ENCODE measurements around the gene CREB1. TPM values are rescaled to one million over a fixed set of nuclear protein-coding genes. Genes with fewer than 3 reads are reported as not detected.

The CREB1 gene
- 20.8 and 22.1 TPM in 2 replicates for total RNA-seq (2012; rRNA removed)

- H3K27me3 ChIP-seq (ENCODE audit: control insufficient read depth, insufficient read depth, low read length): no peaks in the 10 kb centered on the region
- H3K4me2 ChIP-seq (ENCODE audit: low read length): peak within 1 kb of the TSS; percentile 98
- no peaks in the 10 kb centered on the region for H3K9me3 ChIP-seq (replicated peaks; ENCODE audit: low read length)
- H3K36me3 ChIP-seq (ENCODE audit: insufficient read depth, low read length): no peaks in the 10 kb centered on the region
- H3K4me3 ChIP-seq (ENCODE audit: low read length): peak within 1 kb of the TSS; percentile 99
- peaks cover 11% of the 10 kb centered on the region for H3K4me1 ChIP-seq (ENCODE audit: control insufficient read depth, insufficient read depth, low read length)
- peak within 1 kb of the TSS; percentile 99 for H3K9ac ChIP-seq (ENCODE audit: low read depth, low read length)
Observed at GRCh38 chr2:207529330-207530159, at the start of gene CREB1. Gene CREB1, plus strand, starts transcription at chr2:207529962. Its CDS starts 25,674 bp downstream, at chr2:207555636.

DNA sequence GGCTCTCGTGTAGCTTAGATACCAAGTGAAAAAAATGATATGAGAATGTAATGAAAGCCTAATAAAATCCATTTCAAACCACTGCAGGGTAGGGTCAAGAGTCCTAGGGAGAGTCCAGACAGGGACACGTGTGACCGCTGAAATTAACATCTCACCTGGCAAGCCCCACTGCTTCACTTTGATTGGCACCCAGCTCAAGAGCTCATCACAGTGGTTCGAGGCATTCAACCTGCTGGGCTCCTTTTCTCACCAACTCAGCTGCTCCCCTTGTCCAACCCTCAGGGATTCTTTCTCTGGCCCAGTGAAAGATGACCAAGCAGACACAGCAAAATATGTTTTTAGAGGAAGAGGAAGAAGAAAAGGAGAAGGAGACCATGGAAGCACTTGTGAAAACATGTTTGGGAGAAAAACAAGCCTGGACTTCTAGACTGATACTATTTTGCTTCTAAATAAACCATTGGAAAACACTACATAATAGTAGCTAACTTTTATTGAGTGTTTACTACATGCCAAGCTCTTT lies 49.2 kb upstream of the CREB1 start:
- Histone ChIP-seq H3K27me3 (ENCODE audit: control insufficient read depth, insufficient read depth, low read length) (no peaks in the 10 kb centered on the region), H3K36me3 (ENCODE audit: insufficient read depth, low read length) (no peaks in the 10 kb centered on the region), H3K4me3 (ENCODE audit: low read length) (no peak overlapping the region), H3K9me3 (replicated peaks; ENCODE audit: low read length) (no peaks in the 10 kb centered on the region), H3K9ac (ENCODE audit: low read depth, low read length) (no peak overlapping the region), H3K4me1 (ENCODE audit: control insufficient read depth, insufficient read depth, low read length) (peaks cover 25% of the 10 kb centered on the region), H3K4me2 (ENCODE audit: low read length) (no peak overlapping the region)

- Histone ChIP-seq H3K4me3 (ENCODE audit: low read length) (no peak overlapping the region), H3K36me3 (ENCODE audit: insufficient read depth, low read length) (no peaks in the 10 kb centered on the region), H3K4me2 (ENCODE audit: low read length) (no peak overlapping the region), H3K9ac (ENCODE audit: low read depth, low read length) (no peak overlapping the region), H3K27me3 (ENCODE audit: control insufficient read depth, insufficient read depth, low read length) (no peaks in the 10 kb centered on the region), H3K4me1 (ENCODE audit: control insufficient read depth, insufficient read depth, low read length) (peaks cover 24% of the 10 kb centered on the region), H3K9me3 (replicated peaks; ENCODE audit: low read length) (no peaks in the 10 kb centered on the region)
Observed at GRCh38 chr2:207481924-207482323, 47.8 kb upstream of the CREB1 start.

GRCh38 chr2:207482630-207483029 lies 47.1 kb upstream of the CREB1 start:
- Histone ChIP-seq H3K4me2 (ENCODE audit: low read length) (peak overlapping the region; percentile 11), H3K4me3 (ENCODE audit: low read length) (no peak overlapping the region), H3K27me3 (ENCODE audit: control insufficient read depth, insufficient read depth, low read length) (no peaks in the 10 kb centered on the region), H3K4me1 (ENCODE audit: control insufficient read depth, insufficient read depth, low read length) (peaks cover 25% of the 10 kb centered on the region), H3K9me3 (replicated peaks; ENCODE audit: low read length) (no peaks in the 10 kb centered on the region), H3K9ac (ENCODE audit: low read depth, low read length) (peak overlapping the region; percentile 2), H3K36me3 (ENCODE audit: insufficient read depth, low read length) (no peaks in the 10 kb centered on the region)

- Histone ChIP-seq H3K27me3 (ENCODE audit: control insufficient read depth, insufficient read depth, low read length) (no peaks in the 10 kb centered on the region), H3K36me3 (ENCODE audit: insufficient read depth, low read length) (no peaks in the 10 kb centered on the region), H3K4me2 (ENCODE audit: low read length) (peak overlapping the region; percentile 11)
Observed at GRCh38 chr2:207483066-207483465, 46.7 kb upstream of the CREB1 start.

GRCh38 chr2:207483477-207483876 lies 46.3 kb upstream of the CREB1 start:
- no peaks in the 10 kb centered on the region for H3K36me3 ChIP-seq (ENCODE audit: insufficient read depth, low read length)
- no peaks in the 10 kb centered on the region for H3K9me3 ChIP-seq (replicated peaks; ENCODE audit: low read length)
- H3K9ac ChIP-seq (ENCODE audit: low read depth, low read length): peak overlapping the region; percentile 2
- H3K4me2 ChIP-seq (ENCODE audit: low read length): no peak overlapping the region
- no peaks in the 10 kb centered on the region for H3K27me3 ChIP-seq (ENCODE audit: control insufficient read depth, insufficient read depth, low read length)
- no peak overlapping the region for H3K4me3 ChIP-seq (ENCODE audit: low read length)
- H3K4me1 ChIP-seq (ENCODE audit: control insufficient read depth, insufficient read depth, low read length): peaks cover 32% of the 10 kb centered on the region

More at GRCh38 chr2:207483066-207483465, 46.7 kb upstream of the CREB1 start:
- peaks cover 28% of the 10 kb centered on the region for H3K4me1 ChIP-seq (ENCODE audit: control insufficient read depth, insufficient read depth, low read length)
- no peak overlapping the region for H3K4me3 ChIP-seq (ENCODE audit: low read length)
- peak overlapping the region; percentile 2 for H3K9ac ChIP-seq (ENCODE audit: low read depth, low read length)
- H3K9me3 ChIP-seq (replicated peaks; ENCODE audit: low read length): no peaks in the 10 kb centered on the region

- H3K4me3 ChIP-seq (ENCODE audit: low read length): no peak overlapping the region
- no peaks in the 10 kb centered on the region for H3K9me3 ChIP-seq (replicated peaks; ENCODE audit: low read length)
- no peak overlapping the region for H3K4me2 ChIP-seq (ENCODE audit: low read length)
- H3K4me1 ChIP-seq (ENCODE audit: control insufficient read depth, insufficient read depth, low read length): peaks cover 33% of the 10 kb centered on the region
- H3K27me3 ChIP-seq (ENCODE audit: control insufficient read depth, insufficient read depth, low read length): no peaks in the 10 kb centered on the region
- H3K9ac ChIP-seq (ENCODE audit: low read depth, low read length): no peak overlapping the region
- H3K36me3 ChIP-seq (ENCODE audit: insufficient read depth, low read length): no peaks in the 10 kb centered on the region
Observed at GRCh38 chr2:207484444-207485391, 45.0 kb upstream of the CREB1 start.

GRCh38 chr2:207487650-207488311 lies 42.0 kb upstream of the CREB1 start:
- Histone ChIP-seq H3K27me3 (ENCODE audit: control insufficient read depth, insufficient read depth, low read length) (no peaks in the 10 kb centered on the region), H3K4me1 (ENCODE audit: control insufficient read depth, insufficient read depth, low read length) (peaks cover 23% of the 10 kb centered on the region), H3K36me3 (ENCODE audit: insufficient read depth, low read length) (no peaks in the 10 kb centered on the region), H3K4me2 (ENCODE audit: low read length) (peak overlapping the region; percentile 31), H3K9ac (ENCODE audit: low read depth, low read length) (no peak overlapping the region), H3K4me3 (ENCODE audit: low read length) (no peak overlapping the region), H3K9me3 (replicated peaks; ENCODE audit: low read length) (no peaks in the 10 kb centered on the region)

GRCh38 chr2:207489251-207489650 lies 40.5 kb upstream of the CREB1 start:
- Histone ChIP-seq H3K4me2 (ENCODE audit: low read length) (no peak overlapping the region), H3K9ac (ENCODE audit: low read depth, low read length) (no peak overlapping the region), H3K4me1 (ENCODE audit: control insufficient read depth, insufficient read depth, low read length) (peaks cover 9% of the 10 kb centered on the region), H3K9me3 (replicated peaks; ENCODE audit: low read length) (no peaks in the 10 kb centered on the region), H3K27me3 (ENCODE audit: control insufficient read depth, insufficient read depth, low read length) (no peaks in the 10 kb centered on the region), H3K4me3 (ENCODE audit: low read length) (no peak overlapping the region), H3K36me3 (ENCODE audit: insufficient read depth, low read length) (no peaks in the 10 kb centered on the region)

- Histone ChIP-seq H3K4me3 (ENCODE audit: low read length) (no peak overlapping the region), H3K36me3 (ENCODE audit: insufficient read depth, low read length) (no peaks in the 10 kb centered on the region), H3K4me1 (ENCODE audit: control insufficient read depth, insufficient read depth, low read length) (peaks cover 9% of the 10 kb centered on the region)
Observed at GRCh38 chr2:207490441-207490840, 39.3 kb upstream of the CREB1 start.

DNA sequence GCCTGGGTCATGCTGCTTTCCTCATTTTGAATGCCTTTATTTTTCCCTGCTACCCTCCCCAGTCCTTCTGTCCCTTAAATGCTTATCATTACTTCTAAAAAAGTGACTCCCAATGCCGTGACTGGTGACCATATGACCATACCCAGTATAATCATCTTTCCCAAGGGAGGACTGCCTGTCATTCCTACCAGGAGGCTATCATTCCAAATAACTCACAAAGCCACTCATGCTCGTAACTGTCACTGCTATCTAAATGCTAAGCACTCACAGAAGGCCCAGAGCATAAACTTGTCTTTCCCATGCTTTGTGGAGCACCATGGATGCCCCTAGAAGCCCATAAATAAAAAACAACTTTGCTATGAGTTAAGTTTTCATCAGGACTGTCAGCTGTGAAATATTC lies 38.7 kb upstream of the CREB1 start:
- Histone ChIP-seq H3K4me2 (ENCODE audit: low read length) (no peak overlapping the region), H3K4me1 (ENCODE audit: control insufficient read depth, insufficient read depth, low read length) (peaks cover 9% of the 10 kb centered on the region), H3K27me3 (ENCODE audit: control insufficient read depth, insufficient read depth, low read length) (no peaks in the 10 kb centered on the region), H3K36me3 (ENCODE audit: insufficient read depth, low read length) (no peaks in the 10 kb centered on the region), H3K9me3 (replicated peaks; ENCODE audit: low read length) (no peaks in the 10 kb centered on the region), H3K4me3 (ENCODE audit: low read length) (no peak overlapping the region), H3K9ac (ENCODE audit: low read depth, low read length) (no peak overlapping the region)

More at GRCh38 chr2:207490441-207490840, 39.3 kb upstream of the CREB1 start:
- no peaks in the 10 kb centered on the region for H3K27me3 ChIP-seq (ENCODE audit: control insufficient read depth, insufficient read depth, low read length)
- H3K9ac ChIP-seq (ENCODE audit: low read depth, low read length): no peak overlapping the region
- no peak overlapping the region for H3K4me2 ChIP-seq (ENCODE audit: low read length)
- no peaks in the 10 kb centered on the region for H3K9me3 ChIP-seq (replicated peaks; ENCODE audit: low read length)

Measured in skeletal muscle satellite cell (primary cell).